ENCODE data around the gene IL17B. TPM values are rescaled to one million over a fixed set of nuclear protein-coding genes. Genes with fewer than 3 reads are reported as not detected.
A peak's percentile ranks its signal among the peaks of the same experiment; 100 is the strongest.

IL17B gene
- total RNA-seq, 2 donors from 2014 or later = not detected

DNA sequence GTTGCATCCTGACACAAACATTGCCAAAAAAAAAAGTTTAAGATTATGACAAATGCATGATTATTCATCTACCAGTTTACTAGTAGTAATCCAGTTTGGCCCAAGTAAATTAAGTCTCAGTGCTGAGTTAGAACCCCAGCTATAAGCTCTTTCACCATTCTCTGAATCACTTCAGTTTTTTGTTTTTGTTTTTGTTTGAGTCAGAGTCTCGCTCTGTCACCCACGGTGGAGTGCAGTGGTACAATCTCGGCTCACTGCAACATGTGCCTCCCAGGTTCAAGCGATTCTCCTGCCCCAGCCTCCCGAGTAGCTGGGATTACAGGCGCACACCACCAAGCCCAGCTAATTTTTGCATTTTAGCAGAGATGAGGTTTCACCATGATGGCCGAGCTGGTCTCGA is 22.7 kb downstream of the IL17B start:
- Mint-ChIP-seq H3K27ac (no peak overlapping the region), H3K4me1 (peaks cover 4% of the 10 kb centered on the region), H3K36me3 (ENCODE audit: low read depth) (peaks cover 34% of the 10 kb centered on the region), H3K9me3 (no peaks in the 10 kb centered on the region), H3K4me3 (no peak overlapping the region), H3K27me3 (ENCODE audit: insufficient read depth) (peaks cover 18% of the 10 kb centered on the region)
- Histone ChIP-seq H3K9ac (ENCODE audit: extremely low read depth, low read length, poor library complexity, severe bottlenecking) (no peak overlapping the region), H3K27ac (ENCODE audit: low read depth, low read length) (no peak overlapping the region), H3K4me3 (ENCODE audit: low read length) (no peak overlapping the region), H3K27me3 (ENCODE audit: control insufficient read depth, insufficient read depth, low read length, poor library complexity, severe bottlenecking) (peaks cover 28% of the 10 kb centered on the region), H3K36me3 (ENCODE audit: control insufficient read depth, insufficient read depth, low read length) (peaks cover 32% of the 10 kb centered on the region), H3K9me3 (ENCODE audit: control insufficient read depth, low read length) (no peaks in the 10 kb centered on the region), H3K4me1 (ENCODE audit: control insufficient read depth, insufficient read depth, low read length) (no peaks in the 10 kb centered on the region)
- TF ChIP-seq, protein P1, sequence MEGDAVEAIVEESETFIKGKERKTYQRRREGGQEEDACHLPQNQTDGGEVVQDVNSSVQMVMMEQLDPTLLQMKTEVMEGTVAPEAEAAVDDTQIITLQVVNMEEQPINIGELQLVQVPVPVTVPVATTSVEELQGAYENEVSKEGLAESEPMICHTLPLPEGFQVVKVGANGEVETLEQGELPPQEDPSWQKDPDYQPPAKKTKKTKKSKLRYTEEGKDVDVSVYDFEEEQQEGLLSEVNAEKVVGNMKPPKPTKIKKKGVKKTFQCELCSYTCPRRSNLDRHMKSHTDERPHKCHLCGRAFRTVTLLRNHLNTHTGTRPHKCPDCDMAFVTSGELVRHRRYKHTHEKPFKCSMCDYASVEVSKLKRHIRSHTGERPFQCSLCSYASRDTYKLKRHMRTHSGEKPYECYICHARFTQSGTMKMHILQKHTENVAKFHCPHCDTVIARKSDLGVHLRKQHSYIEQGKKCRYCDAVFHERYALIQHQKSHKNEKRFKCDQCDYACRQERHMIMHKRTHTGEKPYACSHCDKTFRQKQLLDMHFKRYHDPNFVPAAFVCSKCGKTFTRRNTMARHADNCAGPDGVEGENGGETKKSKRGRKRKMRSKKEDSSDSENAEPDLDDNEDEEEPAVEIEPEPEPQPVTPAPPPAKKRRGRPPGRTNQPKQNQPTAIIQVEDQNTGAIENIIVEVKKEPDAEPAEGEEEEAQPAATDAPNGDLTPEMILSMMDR (conservative IDR thresholded peaks at IDR 0.05) = no peak
- WGBS, 2 experiments (ENCODE audit: insufficient coverage in 1 of 2, insufficient read length in 1 of 2) = 83 to 94% methylated on average over 7 to 8 of the region's 8 CpGs
- DNase-seq = no peak

DNA sequence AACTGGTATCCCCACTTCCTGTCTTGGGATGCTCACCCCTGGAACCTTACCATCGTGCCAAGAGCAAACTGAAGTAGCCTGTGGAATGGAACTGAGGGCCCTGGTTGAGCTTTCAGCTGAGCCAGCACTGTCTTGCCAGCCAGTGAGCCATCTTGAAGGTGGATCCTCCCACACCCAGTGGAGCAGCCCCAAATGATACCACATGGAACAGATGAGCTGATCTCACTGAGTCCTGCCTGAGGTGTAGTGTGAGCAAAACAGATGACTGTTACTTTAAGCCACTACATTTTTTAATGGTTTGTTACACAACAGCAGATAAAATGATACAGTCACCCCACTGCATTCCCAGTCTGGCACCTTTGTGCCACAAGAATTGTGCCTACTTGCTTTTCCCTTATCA is 23.4 kb downstream of the IL17B start:
- WGBS, 2 experiments (ENCODE audit: insufficient coverage in 1 of 2, insufficient read length in 1 of 2) = 94% methylated on average over 1 of the region's 1 CpG; no CpG with 5 or more reads in 1 of the 2 experiments
- peaks cover 18% of the 10 kb centered on the region for H3K27me3 Mint-ChIP-seq (ENCODE audit: insufficient read depth)

DNA sequence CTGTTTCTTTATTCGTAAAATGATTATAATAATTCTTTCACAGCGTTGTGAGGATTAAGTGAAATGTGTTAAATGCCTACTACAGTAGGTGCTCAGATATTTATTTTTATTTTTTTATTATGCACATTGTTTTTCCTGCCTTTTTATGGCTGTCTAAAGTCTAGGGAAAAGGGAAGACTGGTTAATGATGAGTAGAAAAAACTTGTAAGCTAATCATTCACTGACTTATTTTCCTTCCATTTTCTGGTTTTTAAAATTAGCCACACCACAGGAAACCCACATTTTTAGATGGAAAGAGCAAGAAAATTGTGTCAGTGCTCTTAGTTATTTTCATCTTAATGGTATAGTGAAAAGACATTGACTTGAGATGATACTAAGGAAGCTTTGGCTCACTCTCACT is 25.2 kb downstream of the IL17B start:
- peaks cover 8% of the 10 kb centered on the region for H3K27me3 ChIP-seq (ENCODE audit: control insufficient read depth, insufficient read depth, low read length, poor library complexity, severe bottlenecking)
- no peak overlapping the region for H3K27ac ChIP-seq (ENCODE audit: low read depth, low read length)
- Mint-ChIP-seq H3K27ac (no peak overlapping the region), H3K9me3 (no peaks in the 10 kb centered on the region), H3K4me3 (no peak overlapping the region), H3K36me3 (ENCODE audit: low read depth) (peaks cover 57% of the 10 kb centered on the region), H3K4me1 (peaks cover 4% of the 10 kb centered on the region), H3K27me3 (ENCODE audit: insufficient read depth) (peaks cover 8% of the 10 kb centered on the region)
- DNase-seq = no peak
- H3K4me1 ChIP-seq (ENCODE audit: control insufficient read depth, insufficient read depth, low read length) = no peaks in the 10 kb centered on the region
- H3K9me3 ChIP-seq (ENCODE audit: control insufficient read depth, low read length) = no peaks in the 10 kb centered on the region
- no peak overlapping the region for H3K9ac ChIP-seq (ENCODE audit: extremely low read depth, low read length, poor library complexity, severe bottlenecking)
- TF ChIP-seq, protein P1 (conservative IDR thresholded peaks at IDR 0.05) = no peak
- peaks cover 57% of the 10 kb centered on the region for H3K36me3 ChIP-seq (ENCODE audit: control insufficient read depth, insufficient read depth, low read length)
- 80 to 100% methylated on average over 1 to 2 of the region's 2 CpGs for WGBS, 2 experiments (ENCODE audit: insufficient coverage in 1 of 2, insufficient read length in 1 of 2)
- H3K4me3 ChIP-seq (ENCODE audit: low read length) = no peak overlapping the region

More for the DNA sequence above, 23.4 kb downstream of the IL17B start:
- peak; percentile 39 for DNase-seq
- H3K4me3 ChIP-seq (ENCODE audit: low read length) = no peak overlapping the region
- no peak overlapping the region for H3K9ac ChIP-seq (ENCODE audit: extremely low read depth, low read length, poor library complexity, severe bottlenecking)
- no peak overlapping the region for H3K27ac ChIP-seq (ENCODE audit: low read depth, low read length)
- H3K4me1 ChIP-seq (ENCODE audit: control insufficient read depth, insufficient read depth, low read length) = no peaks in the 10 kb centered on the region
- no peak overlapping the region for H3K27ac Mint-ChIP-seq
- H3K36me3 Mint-ChIP-seq (ENCODE audit: low read depth) = peaks cover 39% of the 10 kb centered on the region
- H3K4me3 Mint-ChIP-seq = no peak overlapping the region
- no peaks in the 10 kb centered on the region for H3K9me3 ChIP-seq (ENCODE audit: control insufficient read depth, low read length)
- no peaks in the 10 kb centered on the region for H3K9me3 Mint-ChIP-seq
- peaks cover 25% of the 10 kb centered on the region for H3K27me3 ChIP-seq (ENCODE audit: control insufficient read depth, insufficient read depth, low read length, poor library complexity, severe bottlenecking)
- H3K36me3 ChIP-seq (ENCODE audit: control insufficient read depth, insufficient read depth, low read length) = peaks cover 39% of the 10 kb centered on the region
- TF ChIP-seq, protein P1 (conservative IDR thresholded peaks at IDR 0.05) = no peak
- peaks cover 4% of the 10 kb centered on the region for H3K4me1 Mint-ChIP-seq

Measured in endodermal cell (in vitro differentiated cells).